HCT116 (cell line): ENCODE measurements around the gene ENOX1.

Source experiments
- EZH2phosphoT487 ChIP-seq: fragments of 200-600 bp; IDR thresholded peaks from 2 replicates; pipeline ENCODE4 v1.6.1; 2018; ENCODE audit warnings: antibody characterized with exemption, borderline replicate concordance
- JUND ChIP-seq: IDR thresholded peaks from 2 replicates; pipeline ENCODE4 v1.6.1; 2012
- POLR2A ChIP-seq: IDR thresholded peaks from 2 replicates; pipeline ENCODE4 v1.7.0; 2011; ENCODE audit warnings: borderline replicate concordance; ENCODE audit not compliant: insufficient read depth, insufficient read length; ENCODE audit errors: extremely low read depth
- SIN3A ChIP-seq: IDR thresholded peaks from 2 replicates; pipeline ENCODE4 v1.6.1; 2012; ENCODE audit warnings: low read depth
- SP1 ChIP-seq: IDR thresholded peaks from 2 replicates; pipeline ENCODE4 v1.6.1; 2012; ENCODE audit warnings: low read depth
- SRF ChIP-seq: IDR thresholded peaks from 2 replicates; pipeline ENCODE4 v1.6.1; 2012; ENCODE audit warnings: low read depth
- YY1 ChIP-seq: IDR thresholded peaks from 2 replicates; pipeline ENCODE4 v1.6.1; 2011; ENCODE audit warnings: low read length, low read depth, moderate library complexity, mild to moderate bottlenecking; ENCODE audit not compliant: insufficient replicate concordance; ENCODE audit errors: extremely low read depth
- ZNF274 ChIP-seq: fragments of 200-500 bp; sonication (Bioruptor generic); IDR thresholded peaks from 2 replicates; pipeline ENCODE4 v1.6.1; 2014; ENCODE audit warnings: mild to moderate bottlenecking, low read depth, low read length, inconsistent platforms
- TF ChIP-seq, protein P1 (sequence below): IDR thresholded peaks from 2 replicates; pipeline ENCODE4 v1.6.1; 2011; ENCODE audit warnings: mild to moderate bottlenecking, low read length, moderate library complexity; ENCODE audit not compliant: insufficient replicate concordance; ENCODE audit errors: extremely low read depth
- TF ChIP-seq, protein P2 (sequence below), 3 experiments: fragments of 200-600 bp in 1 of 3; sonication (generic) in 1 of 3; IDR thresholded peaks in 2 of 3; conservative IDR thresholded peaks in 1 of 3; 2 replicates each; pipeline ENCODE4 v1.5.1; 2012 to 2017; ENCODE audit warnings: low read depth in 2 of 3, low read length in 2 of 3, antibody characterized with exemption in 1 of 3, borderline replicate concordance in 1 of 3, control low read depth in 1 of 3, mild to moderate bottlenecking in 1 of 3, mixed read lengths in 1 of 3, mixed run types in 1 of 3, moderate library complexity in 1 of 3; ENCODE audit not compliant: insufficient read depth in 1 of 3

DNA sequence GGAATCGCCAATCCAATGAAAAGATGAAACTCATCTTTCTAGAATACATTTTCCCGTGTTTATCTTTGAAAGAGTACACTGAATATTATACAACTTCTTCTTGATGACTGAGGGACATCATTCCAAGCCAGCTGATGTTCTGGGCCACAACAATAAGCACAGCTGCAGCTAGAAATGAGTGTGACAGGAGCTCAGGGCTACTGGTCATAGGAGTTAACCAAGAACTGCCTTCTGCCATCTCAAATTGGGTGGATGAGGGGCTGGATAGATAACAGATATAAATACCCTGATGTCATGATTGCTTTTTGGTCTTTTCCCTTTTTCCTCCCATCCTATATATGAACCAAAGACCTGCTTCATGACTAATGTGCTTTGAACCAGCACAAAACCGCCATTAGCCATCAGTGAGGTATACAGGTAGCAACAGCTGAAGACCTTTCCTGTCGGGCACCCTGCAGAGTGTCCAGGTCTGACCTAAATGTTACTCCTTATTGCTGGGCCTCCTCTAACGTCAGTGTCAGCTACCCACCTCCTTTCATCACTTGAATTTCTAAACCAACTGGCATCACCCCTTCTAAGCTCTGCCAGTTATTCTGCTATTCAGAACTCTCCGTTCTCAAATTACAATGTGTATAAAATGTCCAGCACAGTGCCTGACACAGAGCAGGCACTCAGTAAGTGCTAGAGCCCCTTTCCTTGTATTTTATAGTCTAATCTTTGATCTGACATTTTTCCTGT lies 178.2 kb downstream of the ENOX1 start:
- TF ChIP-seq SIN3A = no peak
- no peak for TF ChIP-seq JUND
- TF ChIP-seq, protein P1, sequence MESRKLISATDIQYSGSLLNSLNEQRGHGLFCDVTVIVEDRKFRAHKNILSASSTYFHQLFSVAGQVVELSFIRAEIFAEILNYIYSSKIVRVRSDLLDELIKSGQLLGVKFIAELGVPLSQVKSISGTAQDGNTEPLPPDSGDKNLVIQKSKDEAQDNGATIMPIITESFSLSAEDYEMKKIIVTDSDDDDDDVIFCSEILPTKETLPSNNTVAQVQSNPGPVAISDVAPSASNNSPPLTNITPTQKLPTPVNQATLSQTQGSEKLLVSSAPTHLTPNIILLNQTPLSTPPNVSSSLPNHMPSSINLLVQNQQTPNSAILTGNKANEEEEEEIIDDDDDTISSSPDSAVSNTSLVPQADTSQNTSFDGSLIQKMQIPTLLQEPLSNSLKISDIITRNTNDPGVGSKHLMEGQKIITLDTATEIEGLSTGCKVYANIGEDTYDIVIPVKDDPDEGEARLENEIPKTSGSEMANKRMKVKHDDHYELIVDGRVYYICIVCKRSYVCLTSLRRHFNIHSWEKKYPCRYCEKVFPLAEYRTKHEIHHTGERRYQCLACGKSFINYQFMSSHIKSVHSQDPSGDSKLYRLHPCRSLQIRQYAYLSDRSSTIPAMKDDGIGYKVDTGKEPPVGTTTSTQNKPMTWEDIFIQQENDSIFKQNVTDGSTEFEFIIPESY = no peak
- no peak for TF ChIP-seq EZH2phosphoT487
- TF ChIP-seq POLR2A = no peak
- no peak for TF ChIP-seq YY1
- TF ChIP-seq, protein P2, sequence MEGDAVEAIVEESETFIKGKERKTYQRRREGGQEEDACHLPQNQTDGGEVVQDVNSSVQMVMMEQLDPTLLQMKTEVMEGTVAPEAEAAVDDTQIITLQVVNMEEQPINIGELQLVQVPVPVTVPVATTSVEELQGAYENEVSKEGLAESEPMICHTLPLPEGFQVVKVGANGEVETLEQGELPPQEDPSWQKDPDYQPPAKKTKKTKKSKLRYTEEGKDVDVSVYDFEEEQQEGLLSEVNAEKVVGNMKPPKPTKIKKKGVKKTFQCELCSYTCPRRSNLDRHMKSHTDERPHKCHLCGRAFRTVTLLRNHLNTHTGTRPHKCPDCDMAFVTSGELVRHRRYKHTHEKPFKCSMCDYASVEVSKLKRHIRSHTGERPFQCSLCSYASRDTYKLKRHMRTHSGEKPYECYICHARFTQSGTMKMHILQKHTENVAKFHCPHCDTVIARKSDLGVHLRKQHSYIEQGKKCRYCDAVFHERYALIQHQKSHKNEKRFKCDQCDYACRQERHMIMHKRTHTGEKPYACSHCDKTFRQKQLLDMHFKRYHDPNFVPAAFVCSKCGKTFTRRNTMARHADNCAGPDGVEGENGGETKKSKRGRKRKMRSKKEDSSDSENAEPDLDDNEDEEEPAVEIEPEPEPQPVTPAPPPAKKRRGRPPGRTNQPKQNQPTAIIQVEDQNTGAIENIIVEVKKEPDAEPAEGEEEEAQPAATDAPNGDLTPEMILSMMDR (IDR thresholded peaks at IDR 0.05 in 2 of 3, conservative IDR thresholded peaks at IDR 0.05 in 1 of 3; ENCODE audit: borderline replicate concordance in 1 of 3, insufficient read depth in 1 of 3, low read depth in 2 of 3, low read length in 2 of 3) = no peak
- no peak for TF ChIP-seq ZNF274
- TF ChIP-seq SP1 = no peak
- no peak for TF ChIP-seq SRF
